Measurements from ENCODE around the gene LIM2. TPM values are rescaled to one million over a fixed set of nuclear protein-coding genes. Genes with fewer than 3 reads are reported as not detected.

The LIM2 gene
- total and polyA plus RNA-seq, 2 of the 8 experiments (the other 6 are each of a cell fraction or from before 2014, with no cell fraction given) = not detected

DNA sequence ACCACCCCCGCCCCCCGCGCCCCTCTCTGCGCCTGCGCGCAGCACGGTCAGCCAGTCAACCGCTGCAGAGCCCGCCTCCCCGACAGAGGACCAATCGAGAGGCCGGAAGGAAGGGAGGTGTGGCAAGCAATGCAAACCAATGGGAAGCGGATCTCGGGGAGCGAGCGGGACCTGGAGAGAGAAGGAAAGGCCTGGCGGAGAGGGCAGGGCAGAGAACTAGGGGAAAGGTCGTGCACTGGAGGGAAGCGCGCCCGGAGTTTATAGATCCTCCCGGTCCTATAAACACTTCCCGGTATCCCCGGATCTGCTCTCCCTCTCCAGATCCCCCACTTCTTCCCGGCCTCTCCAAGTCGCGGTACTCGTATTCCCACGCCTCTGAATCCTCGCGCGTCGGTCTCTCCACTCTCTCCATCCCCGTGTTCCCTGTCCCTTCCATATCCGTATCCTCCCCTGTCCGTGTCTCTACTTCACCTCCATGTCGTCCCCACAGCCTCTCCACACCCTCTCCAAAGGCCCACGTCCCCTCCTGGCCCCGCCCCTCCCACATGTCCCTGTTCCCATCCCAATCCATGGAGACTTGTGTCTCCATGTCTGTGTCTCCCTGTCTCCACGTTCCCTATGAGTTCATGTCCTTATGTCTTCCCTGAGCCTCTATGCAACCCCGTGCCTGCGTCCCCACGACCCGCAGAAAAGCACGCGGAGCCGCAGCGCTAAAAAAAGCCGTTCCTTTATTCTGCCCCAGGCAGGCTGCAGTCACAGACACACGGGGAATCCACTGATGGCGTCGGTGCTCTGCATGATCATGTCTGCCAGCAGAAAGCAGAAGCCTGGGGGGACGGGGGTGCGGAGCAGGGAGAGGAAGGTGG is 21.2 kb downstream of the LIM2 start:
- H3K4me3 ChIP-seq (ENCODE audit: extremely low read depth in 1 of 4, insufficient read depth in 2 of 4, low read depth in 3 of 4, low read length in 4 of 4) = peak overlapping the region; percentile 79 to 97 (median 90)
- no peaks in the 10 kb centered on the region for H4K20me1 ChIP-seq (replicated peaks in 1 of 2; ENCODE audit: control insufficient read depth in 1 of 2, insufficient read depth in 2 of 2, low read length in 2 of 2)
- DNase-seq (ENCODE audit: low read depth in 1 of 2, low spot score in 2 of 2) = peak; percentile 93 to 95
- no peak for FAIRE-seq
- no peaks in the 10 kb centered on the region for H3K36me3 ChIP-seq (ENCODE audit: control insufficient read depth in 2 of 4, insufficient read depth in 4 of 4, low read length in 3 of 4)
- peak overlapping the region; percentile 89 for H3K4ac ChIP-seq (replicated peaks; ENCODE audit: insufficient read length, low read depth, low read length)
- H2BK15ac ChIP-seq (ENCODE audit: low read length) = no peak overlapping the region
- no peak overlapping the region for H2BK20ac ChIP-seq (ENCODE audit: low read length)
- peak overlapping the region; percentile 87 to 97 for H3K4me2 ChIP-seq (ENCODE audit: insufficient read depth in 1 of 2, low read depth in 2 of 2, low read length in 2 of 2)
- no peak overlapping the region for H3K23ac ChIP-seq (ENCODE audit: insufficient read length)
- peak overlapping the region; percentile 100 for H4K91ac ChIP-seq (replicated peaks; ENCODE audit: insufficient read length, low read length)
- H3K9ac ChIP-seq (replicated peaks in 1 of 4; ENCODE audit: extremely low read depth in 1 of 4, low read depth in 3 of 4, low read length in 3 of 4) = peak overlapping the region; percentile 64 to 72 (median 68)
- peak overlapping the region; percentile 79 for H3K56ac ChIP-seq (replicated peaks; ENCODE audit: insufficient read length, low read depth, low read length)
- no peak overlapping the region; the same call in 1 of the 2 replicates for H2BK12ac ChIP-seq (ENCODE audit: low read depth, low read length)
- peak overlapping the region; percentile 63 for H4K8ac ChIP-seq (ENCODE audit: extremely low read depth, insufficient read depth, low read length)
- H3K4me1 ChIP-seq (replicated peaks in 1 of 4; ENCODE audit: control insufficient read depth in 3 of 4, insufficient read depth in 4 of 4, low read length in 3 of 4) = peaks cover 2 to 18% (median 11%) of the 10 kb centered on the region in 4 experiments
- peak overlapping the region; percentile 91 for H2BK5ac ChIP-seq (ENCODE audit: low read depth, low read length)
- H2AFZ ChIP-seq (ENCODE audit: low read length) = no peak overlapping the region; the same call in 1 of the 2 replicates
- H2AK5ac ChIP-seq (ENCODE audit: low read depth, low read length) = no peak overlapping the region
- peaks cover 18% of the 10 kb centered on the region for H3K23me2 ChIP-seq (ENCODE audit: low read depth, low read length)
- no peaks in the 10 kb centered on the region for H3K27me3 ChIP-seq (replicated peaks in 1 of 4; ENCODE audit: control insufficient read depth in 3 of 4, extremely low read depth in 1 of 4, insufficient read depth in 3 of 4, low read length in 3 of 4)
- H3K14ac ChIP-seq (ENCODE audit: insufficient read length) = peak overlapping the region; percentile 74
- H3K9me3 ChIP-seq (ENCODE audit: insufficient read depth in 2 of 2, low read depth in 1 of 2, low read length in 1 of 2) = no peaks in the 10 kb centered on the region
- H4K5ac ChIP-seq (ENCODE audit: insufficient read length, low read depth, low read length) = peak overlapping the region; percentile 93
- H3K18ac ChIP-seq (ENCODE audit: extremely low read depth, low read length) = peak overlapping the region; percentile 96
- no peak overlapping the region for H2BK120ac ChIP-seq (replicated peaks; ENCODE audit: low read depth, low read length)
- no peaks in the 10 kb centered on the region for H3K79me1 ChIP-seq (ENCODE audit: low read depth, low read length)
- H3K27ac ChIP-seq (ENCODE audit: low read depth, low read length) = 0 out of 2 replicates have a peak overlapping the region, but pooled peaks have one; percentile 0
- ChIA-PET CTCF (ENCODE audit: partially characterized antibody) (interaction anchor here (0.8 to 3.5 kb wide), 5 partner anchors 15 to 54 kb away, joined by 3 to 14 read pairs (median 3); no protein-coding TSS in a partner anchor), POLR2A (ENCODE audit: partially characterized antibody) (interaction anchor here (0.8 to 2.9 kb wide), 7 partner anchors 10 to 208 kb away, joined by 3 to 13 read pairs (median 5); partner anchors contain the start of gene VSIG10L)
- H3K79me2 ChIP-seq (ENCODE audit: control insufficient read depth in 1 of 2, insufficient read depth in 2 of 2, low read length in 2 of 2) = no peaks in the 10 kb centered on the region
- WGBS, 2 experiments (ENCODE audit: extremely low coverage in 1 of 2, insufficient coverage in 1 of 2, insufficient read length in 1 of 2, insufficient replicate concordance in 2 of 2, low coverage in 1 of 2, low lambda C conversion rate in 2 of 2, missing lambda C conversion rate in 1 of 2) = 1% methylated on average over 51 of the region's 54 CpGs; no CpG with 5 or more reads in 1 of the 2 experiments
- TF ChIP-seq KDM5A (IDR thresholded peaks at IDR 0.05; ENCODE audit: low read length) (no peak), RFX5 (IDR thresholded peaks at IDR 0.05; ENCODE audit: borderline replicate concordance, low read depth, low read length) (no peak), KDM1A (IDR thresholded peaks at IDR 0.05; ENCODE audit: borderline replicate concordance, low read length) (no peak), HDAC6 (IDR thresholded peaks at IDR 0.05; ENCODE audit: low read depth, low read length) (no peak), SAP30 (IDR thresholded peaks at IDR 0.05; ENCODE audit: insufficient read depth, insufficient replicate concordance, low read length) (peak; percentile 45), TAF1 (IDR thresholded peaks at IDR 0.05; ENCODE audit: low read depth, low read length) (peak; percentile 81), SP1 (IDR thresholded peaks at IDR 0.05; ENCODE audit: low read depth, low read length) (peak; percentile 75; the same call in 1 of the 2 replicates), TCF12 (IDR thresholded peaks at IDR 0.05; ENCODE audit: low read depth, low read length) (no peak), POLR2A (IDR thresholded peaks at IDR 0.05; ENCODE audit: control extremely low read depth in 1 of 2, low read depth in 2 of 2, low read length in 2 of 2) (peak in 1 of 2 experiments; percentile 90; a peak in 2 of 3 replicates), RNF2 (IDR thresholded peaks at IDR 0.05; ENCODE audit: borderline replicate concordance, low read depth, low read length, missing control alignments, poor library complexity, severe bottlenecking) (no peak), GTF2F1 (IDR thresholded peaks at IDR 0.05; ENCODE audit: borderline replicate concordance, low read depth, low read length) (no peak)

Data from H1 (cell line).